K562 (cell line): ENCODE data around the gene SLC16A9. TPM values are rescaled to one million over a fixed set of nuclear protein-coding genes. Genes with fewer than 3 reads are reported as not detected.
A peak's percentile ranks its signal among the peaks of the same experiment; 100 is the strongest.

Experiments
- CEBPB ChIP-seq: fragments of 450-650 bp; IDR thresholded peaks from 2 replicates; pipeline ENCODE4 v1.6.1; 2016; ENCODE audit warnings: missing genetic modification characterization, missing compliant biosample characterization
- GTF2A2 ChIP-seq: IDR thresholded peaks from 2 replicates; pipeline ENCODE4 v1.6.1; 2016; ENCODE audit warnings: mild to moderate bottlenecking, missing genetic modification characterization, missing compliant biosample characterization
- MBD2 ChIP-seq: sonication (generic); IDR thresholded peaks from 2 replicates; pipeline ENCODE4 v1.6.1; 2016; ENCODE audit warnings: low read depth, borderline replicate concordance
- PCBP1 ChIP-seq: fragments of 200-400 bp; formaldehyde crosslinking; IDR thresholded peaks from 2 replicates; pipeline ENCODE4 v1.6.1; 2018; ENCODE audit warnings: mild to moderate bottlenecking, low read depth, low read length; ENCODE audit not compliant: poor library complexity, severe bottlenecking
- RB1 ChIP-seq: fragments of 450-650 bp; IDR thresholded peaks from 2 replicates; pipeline ENCODE4 v1.6.1; 2017; ENCODE audit warnings: low read depth, mild to moderate bottlenecking
- RHOXF2B ChIP-seq: fragments of 250-450 bp; sonication (Bioruptor Pico); conservative IDR thresholded peaks from 2 replicates; pipeline ENCODE4 v1.5.1; 2021
- SREBF1 ChIP-seq: fragments of 150-350 bp; IDR thresholded peaks from 2 replicates; pipeline ENCODE4 v1.6.1; 2014; ENCODE audit warnings: antibody characterized with exemption, low read depth, low read length, borderline replicate concordance
- ZBTB1 ChIP-seq: sonication (generic); formaldehyde crosslinking; IDR thresholded peaks from 2 replicates; pipeline ENCODE4 v1.8.1; 2023; ENCODE audit warnings: missing genetic modification reagents, low read depth, mild to moderate bottlenecking, borderline replicate concordance
- ZNF23 ChIP-seq: fragments of 250-450 bp; sonication (Bioruptor Pico); IDR thresholded peaks from 2 replicates; pipeline ENCODE4 v1.4.0; 2020; ENCODE audit warnings: mild to moderate bottlenecking
- polyA plus RNA-seq, 8 experiments: library from polyadenylated mRNA; depleted of rRNA in 4 of 8; stranded (reverse) in 5 of 8; unstranded in 3 of 8; fragments of >200 nt; fragmentation: Nextera tagmentation in 2 of 8; fragmentation: Illumina TruSeq in 1 of 8; extraction: Ambion mirVana in 2 of 8; extraction: Trizol in 1 of 8; gene quantifications; 2 replicates each; pipeline versions ENCODE4 v1.2.1 to v1.2.3, GENCODE V29; 2011 to 2014; ENCODE audit warnings: inconsistent platforms in 1 of 8, missing spikeins in 1 of 8
- total RNA-seq, 7 experiments: library from RNA; depleted of rRNA in 6 of 7; stranded (reverse); fragments of >200 nt in 6 of 7; fragmentation: Illumina TruSeq in 2 of 7; extraction: Trizol in 2 of 7; gene quantifications; 2 replicates each; pipeline versions ENCODE4 v1.2.1 to v1.2.3, GENCODE V29; 2011 to 2021; ENCODE audit warnings: low replicate concordance in 1 of 7
- TF ChIP-seq, protein P1 (sequence below): fragments of 200-800 bp; sonication (Bioruptor generic); IDR thresholded peaks from 2 replicates; pipeline ENCODE4 v1.6.1; 2016; ENCODE audit warnings: missing genetic modification characterization, missing compliant biosample characterization
- TF ChIP-seq, protein P2 (sequence below), 2 experiments: IDR thresholded peaks; 2 replicates each; pipeline ENCODE4 v1.6.1; 2011; ENCODE audit warnings: borderline replicate concordance in 1 of 2, control low read depth in 1 of 2, low read depth in 1 of 2, low read length in 1 of 2, mild to moderate bottlenecking in 1 of 2, mixed read lengths in 1 of 2, moderate library complexity in 1 of 2; ENCODE audit not compliant: insufficient read depth in 1 of 2, insufficient read length in 1 of 2, poor library complexity in 1 of 2, severe bottlenecking in 1 of 2; ENCODE audit errors: extremely low read depth in 1 of 2
- TF ChIP-seq, protein P3 (sequence below): fragments of 250-450 bp; sonication (Bioruptor Pico); IDR thresholded peaks from 2 replicates; pipeline ENCODE4 v1.8.0; 2022; ENCODE audit warnings: inconsistent platforms
- TF ChIP-seq, protein P4 (sequence below): fragments of 250-450 bp; sonication (Bioruptor Pico); IDR thresholded peaks from 2 replicates; pipeline ENCODE4 v1.8.0; 2021; ENCODE audit warnings: borderline replicate concordance, mild to moderate bottlenecking, moderate library complexity; ENCODE audit not compliant: poor library complexity, severe bottlenecking

The SLC16A9 gene
- total and polyA plus RNA-seq, 9 of the 15 experiments (the other 6 are each of a cell fraction or from before 2014, with no cell fraction given), result 0.90 to 6.4 (median 2.1) TPM

DNA sequence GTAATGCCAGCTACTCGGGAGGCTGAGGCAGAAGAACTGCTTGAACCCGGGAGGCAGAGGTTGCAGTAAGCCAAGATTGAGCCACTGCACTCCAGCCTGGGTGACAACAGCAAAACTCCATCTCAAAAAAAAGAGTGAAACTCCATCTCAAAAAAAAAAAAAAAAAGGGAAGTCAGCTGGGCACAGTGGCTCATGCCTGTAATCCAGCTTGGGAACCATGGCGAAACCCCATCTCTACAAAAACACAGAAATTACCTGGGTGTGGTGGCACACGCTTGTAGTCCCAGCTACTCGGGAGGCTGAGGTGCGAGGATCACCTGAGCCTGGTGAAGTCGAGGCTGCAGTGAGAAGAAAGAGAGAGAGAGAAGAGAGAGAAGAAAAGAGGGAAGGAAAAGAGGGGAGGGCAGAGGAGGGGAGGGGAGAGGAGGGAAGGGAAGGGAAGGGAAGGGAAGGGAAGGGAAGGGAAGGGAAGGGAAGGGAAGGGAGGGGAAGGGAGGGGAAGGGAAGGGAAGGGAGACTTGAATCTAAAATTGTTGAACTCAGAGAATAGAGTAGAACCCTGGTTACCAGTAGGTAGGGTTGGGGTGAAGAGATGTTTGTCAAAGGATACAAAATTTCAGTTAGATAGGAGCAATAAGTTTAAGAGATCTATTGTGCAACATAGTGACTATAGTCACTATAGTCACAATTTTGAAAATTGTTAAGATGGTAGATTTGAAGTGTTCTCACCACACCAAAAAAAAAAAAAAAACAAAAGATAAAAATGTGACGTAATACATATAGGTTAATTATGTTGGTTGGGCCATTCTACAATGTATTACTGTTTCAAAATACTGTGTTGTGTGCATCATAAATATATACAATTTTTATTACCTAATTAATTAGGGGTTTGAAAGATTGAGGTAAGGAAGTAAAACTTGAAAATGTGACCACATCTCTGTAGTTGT, 2.5 kb downstream of the SLC16A9 start (continued):
- no peak for TF ChIP-seq SREBF1
- TF ChIP-seq MBD2, result no peak
- TF ChIP-seq RB1, result no peak
- peak; percentile 79 for TF ChIP-seq CEBPB (tag)
- TF ChIP-seq, protein P1, sequence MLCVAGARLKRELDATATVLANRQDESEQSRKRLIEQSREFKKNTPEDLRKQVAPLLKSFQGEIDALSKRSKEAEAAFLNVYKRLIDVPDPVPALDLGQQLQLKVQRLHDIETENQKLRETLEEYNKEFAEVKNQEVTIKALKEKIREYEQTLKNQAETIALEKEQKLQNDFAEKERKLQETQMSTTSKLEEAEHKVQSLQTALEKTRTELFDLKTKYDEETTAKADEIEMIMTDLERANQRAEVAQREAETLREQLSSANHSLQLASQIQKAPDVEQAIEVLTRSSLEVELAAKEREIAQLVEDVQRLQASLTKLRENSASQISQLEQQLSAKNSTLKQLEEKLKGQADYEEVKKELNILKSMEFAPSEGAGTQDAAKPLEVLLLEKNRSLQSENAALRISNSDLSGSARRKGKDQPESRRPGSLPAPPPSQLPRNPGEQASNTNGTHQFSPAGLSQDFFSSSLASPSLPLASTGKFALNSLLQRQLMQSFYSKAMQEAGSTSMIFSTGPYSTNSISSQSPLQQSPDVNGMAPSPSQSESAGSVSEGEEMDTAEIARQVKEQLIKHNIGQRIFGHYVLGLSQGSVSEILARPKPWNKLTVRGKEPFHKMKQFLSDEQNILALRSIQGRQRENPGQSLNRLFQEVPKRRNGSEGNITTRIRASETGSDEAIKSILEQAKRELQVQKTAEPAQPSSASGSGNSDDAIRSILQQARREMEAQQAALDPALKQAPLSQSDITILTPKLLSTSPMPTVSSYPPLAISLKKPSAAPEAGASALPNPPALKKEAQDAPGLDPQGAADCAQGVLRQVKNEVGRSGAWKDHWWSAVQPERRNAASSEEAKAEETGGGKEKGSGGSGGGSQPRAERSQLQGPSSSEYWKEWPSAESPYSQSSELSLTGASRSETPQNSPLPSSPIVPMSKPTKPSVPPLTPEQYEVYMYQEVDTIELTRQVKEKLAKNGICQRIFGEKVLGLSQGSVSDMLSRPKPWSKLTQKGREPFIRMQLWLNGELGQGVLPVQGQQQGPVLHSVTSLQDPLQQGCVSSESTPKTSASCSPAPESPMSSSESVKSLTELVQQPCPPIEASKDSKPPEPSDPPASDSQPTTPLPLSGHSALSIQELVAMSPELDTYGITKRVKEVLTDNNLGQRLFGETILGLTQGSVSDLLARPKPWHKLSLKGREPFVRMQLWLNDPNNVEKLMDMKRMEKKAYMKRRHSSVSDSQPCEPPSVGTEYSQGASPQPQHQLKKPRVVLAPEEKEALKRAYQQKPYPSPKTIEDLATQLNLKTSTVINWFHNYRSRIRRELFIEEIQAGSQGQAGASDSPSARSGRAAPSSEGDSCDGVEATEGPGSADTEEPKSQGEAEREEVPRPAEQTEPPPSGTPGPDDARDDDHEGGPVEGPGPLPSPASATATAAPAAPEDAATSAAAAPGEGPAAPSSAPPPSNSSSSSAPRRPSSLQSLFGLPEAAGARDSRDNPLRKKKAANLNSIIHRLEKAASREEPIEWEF (CRISPR knock-in tag), result no peak
- no peak for TF ChIP-seq ZNF23 (CRISPR knock-in tag)
- TF ChIP-seq ZBTB1 (CRISPR knock-in tag), result no peak
- TF ChIP-seq, protein P2, sequence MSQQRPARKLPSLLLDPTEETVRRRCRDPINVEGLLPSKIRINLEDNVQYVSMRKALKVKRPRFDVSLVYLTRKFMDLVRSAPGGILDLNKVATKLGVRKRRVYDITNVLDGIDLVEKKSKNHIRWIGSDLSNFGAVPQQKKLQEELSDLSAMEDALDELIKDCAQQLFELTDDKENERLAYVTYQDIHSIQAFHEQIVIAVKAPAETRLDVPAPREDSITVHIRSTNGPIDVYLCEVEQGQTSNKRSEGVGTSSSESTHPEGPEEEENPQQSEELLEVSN (IDR thresholded peaks at IDR 0.05; ENCODE audit: borderline replicate concordance in 1 of 2, extremely low read depth in 1 of 2, insufficient read depth in 1 of 2, insufficient read length in 1 of 2, low read depth in 1 of 2, low read length in 1 of 2, poor library complexity in 1 of 2, severe bottlenecking in 1 of 2), result no peak
- no peak for TF ChIP-seq RHOXF2B
- TF ChIP-seq PCBP1, result peak; percentile 94
- TF ChIP-seq, protein P3, sequence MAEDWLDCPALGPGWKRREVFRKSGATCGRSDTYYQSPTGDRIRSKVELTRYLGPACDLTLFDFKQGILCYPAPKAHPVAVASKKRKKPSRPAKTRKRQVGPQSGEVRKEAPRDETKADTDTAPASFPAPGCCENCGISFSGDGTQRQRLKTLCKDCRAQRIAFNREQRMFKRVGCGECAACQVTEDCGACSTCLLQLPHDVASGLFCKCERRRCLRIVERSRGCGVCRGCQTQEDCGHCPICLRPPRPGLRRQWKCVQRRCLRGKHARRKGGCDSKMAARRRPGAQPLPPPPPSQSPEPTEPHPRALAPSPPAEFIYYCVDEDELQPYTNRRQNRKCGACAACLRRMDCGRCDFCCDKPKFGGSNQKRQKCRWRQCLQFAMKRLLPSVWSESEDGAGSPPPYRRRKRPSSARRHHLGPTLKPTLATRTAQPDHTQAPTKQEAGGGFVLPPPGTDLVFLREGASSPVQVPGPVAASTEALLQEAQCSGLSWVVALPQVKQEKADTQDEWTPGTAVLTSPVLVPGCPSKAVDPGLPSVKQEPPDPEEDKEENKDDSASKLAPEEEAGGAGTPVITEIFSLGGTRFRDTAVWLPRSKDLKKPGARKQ (CRISPR knock-in tag), result no peak
- TF ChIP-seq, protein P4, sequence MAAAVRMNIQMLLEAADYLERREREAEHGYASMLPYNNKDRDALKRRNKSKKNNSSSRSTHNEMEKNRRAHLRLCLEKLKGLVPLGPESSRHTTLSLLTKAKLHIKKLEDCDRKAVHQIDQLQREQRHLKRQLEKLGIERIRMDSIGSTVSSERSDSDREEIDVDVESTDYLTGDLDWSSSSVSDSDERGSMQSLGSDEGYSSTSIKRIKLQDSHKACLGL (CRISPR knock-in tag), result no peak
- TF ChIP-seq GTF2A2 (tag), result no peak
- TF ChIP-seq, all 486 proteins: peak for 4
